ENCODE data around the gene ZSWIM6. TPM values are rescaled to one million over a fixed set of nuclear protein-coding genes. Genes with fewer than 3 reads are reported as not detected.

ZSWIM6 gene
- total RNA-seq, 1 donor from 2014 or later = 9.6 TPM

DNA sequence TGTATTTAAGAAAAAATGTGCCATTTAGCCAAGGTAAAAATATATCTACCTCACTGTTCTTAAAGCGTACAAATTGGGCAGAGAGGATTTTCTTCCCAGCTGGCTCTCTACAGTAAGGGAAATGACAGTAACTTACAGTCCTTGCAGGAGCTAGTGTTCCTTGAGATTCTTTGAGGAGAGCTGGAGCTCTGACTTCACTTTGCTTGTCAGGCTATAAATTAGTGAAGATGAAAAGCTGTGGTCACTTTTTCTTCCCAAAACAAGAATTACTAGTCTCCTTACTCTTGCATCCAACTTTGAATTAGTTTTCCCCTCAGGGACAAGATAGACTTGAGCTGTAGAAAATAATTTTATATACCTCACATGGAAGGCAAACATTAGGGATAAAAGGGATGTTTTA, 129.9 kb downstream of the ZSWIM6 start:
- no peaks in the 10 kb centered on the region for H3K36me3 Mint-ChIP-seq (ENCODE audit: low read depth)
- no peak overlapping the region for H3K27ac Mint-ChIP-seq
- H3K9me3 Mint-ChIP-seq = no peaks in the 10 kb centered on the region
- no peak overlapping the region for H3K4me3 Mint-ChIP-seq
- no peaks in the 10 kb centered on the region for H3K27me3 Mint-ChIP-seq (ENCODE audit: insufficient read depth)
- intact Hi-C loops (cut with micrococcal nuclease) = no loop called here
- no peak for DNase-seq (ENCODE audit: low spot score)
- H3K4me1 Mint-ChIP-seq (ENCODE audit: low read depth) = no peaks in the 10 kb centered on the region

DNA sequence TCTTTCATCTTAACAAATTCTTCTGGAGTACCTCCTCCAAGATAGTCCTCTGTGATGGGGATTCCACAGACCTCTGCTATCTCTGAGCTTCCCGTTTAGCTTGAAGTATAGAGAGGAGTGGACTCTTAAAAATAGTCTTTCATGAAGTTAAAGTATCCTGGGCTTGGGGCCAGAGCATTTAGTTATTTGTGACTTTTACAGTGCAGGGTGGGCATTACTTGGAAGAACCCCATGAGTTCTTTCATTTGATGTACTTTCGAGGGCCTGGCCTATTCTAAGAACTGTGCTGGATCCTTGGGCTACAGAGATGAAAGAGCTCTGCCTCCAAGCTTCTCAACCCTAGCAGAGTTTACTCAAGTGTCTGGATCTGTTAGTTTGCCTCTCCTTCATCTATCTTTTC, 131.5 kb downstream of the ZSWIM6 start:
- no peak for DNase-seq (ENCODE audit: low spot score)
- no peak overlapping the region for H3K27ac Mint-ChIP-seq
- H3K27me3 Mint-ChIP-seq (ENCODE audit: insufficient read depth) = no peaks in the 10 kb centered on the region
- intact Hi-C loops (cut with micrococcal nuclease) = no loop called here
- no peaks in the 10 kb centered on the region for H3K9me3 Mint-ChIP-seq
- H3K36me3 Mint-ChIP-seq (ENCODE audit: low read depth) = no peaks in the 10 kb centered on the region
- no peaks in the 10 kb centered on the region for H3K4me1 Mint-ChIP-seq (ENCODE audit: low read depth)
- H3K4me3 Mint-ChIP-seq = no peak overlapping the region

DNA sequence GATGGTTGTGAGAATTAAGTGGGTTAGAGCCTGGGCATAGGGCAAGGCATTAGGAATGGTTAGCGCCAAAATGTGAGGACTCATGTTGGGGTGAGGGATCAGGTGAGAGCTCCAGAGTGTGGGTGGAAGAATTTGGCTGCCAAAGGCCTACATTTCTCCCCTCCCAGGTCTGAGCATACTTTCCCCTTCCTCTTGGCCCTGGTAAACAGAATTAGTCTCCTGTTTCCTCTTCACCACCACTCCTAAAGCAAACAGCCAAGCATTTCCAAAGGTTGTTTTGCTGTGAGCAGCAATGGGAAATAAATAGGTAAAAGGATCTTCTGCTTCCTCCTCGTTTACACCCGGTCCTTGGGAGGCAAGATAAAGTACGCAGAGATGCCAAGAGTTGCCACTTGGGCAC, 132.5 kb downstream of the ZSWIM6 start:
- Mint-ChIP-seq H3K36me3 (ENCODE audit: low read depth) (no peaks in the 10 kb centered on the region), H3K4me1 (ENCODE audit: low read depth) (no peaks in the 10 kb centered on the region), H3K9me3 (no peaks in the 10 kb centered on the region), H3K27me3 (ENCODE audit: insufficient read depth) (no peaks in the 10 kb centered on the region), H3K27ac (no peak overlapping the region), H3K4me3 (no peak overlapping the region)
- DNase-seq (ENCODE audit: low spot score) = no peak
- intact Hi-C loops (cut with micrococcal nuclease) = no loop called here

DNA sequence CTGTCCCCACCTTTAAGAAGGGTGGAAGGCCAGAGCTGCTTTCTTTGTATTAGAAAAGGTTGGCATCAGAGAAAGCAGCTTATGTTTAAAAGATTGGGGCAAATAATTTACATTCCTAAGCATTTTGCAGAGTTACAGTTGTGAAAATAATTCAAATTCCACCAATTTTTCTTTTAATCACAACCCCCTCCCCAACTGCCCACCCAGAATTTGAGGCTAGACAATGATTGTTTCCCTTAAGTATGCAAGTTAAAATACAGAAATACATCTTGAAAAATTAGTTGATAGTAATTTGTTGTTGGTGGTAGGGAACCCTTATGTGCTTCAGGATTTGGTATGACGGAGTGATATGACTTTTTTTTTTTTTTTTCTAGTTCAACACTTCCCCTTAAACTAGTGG, 133.0 kb downstream of the ZSWIM6 start:
- Mint-ChIP-seq H3K4me1 (ENCODE audit: low read depth) (no peaks in the 10 kb centered on the region), H3K4me3 (no peak overlapping the region), H3K27me3 (ENCODE audit: insufficient read depth) (no peaks in the 10 kb centered on the region), H3K27ac (no peak overlapping the region), H3K36me3 (ENCODE audit: low read depth) (no peaks in the 10 kb centered on the region), H3K9me3 (no peaks in the 10 kb centered on the region)
- intact Hi-C loops (cut with micrococcal nuclease) = no loop called here
- no peak for DNase-seq (ENCODE audit: low spot score)

DNA sequence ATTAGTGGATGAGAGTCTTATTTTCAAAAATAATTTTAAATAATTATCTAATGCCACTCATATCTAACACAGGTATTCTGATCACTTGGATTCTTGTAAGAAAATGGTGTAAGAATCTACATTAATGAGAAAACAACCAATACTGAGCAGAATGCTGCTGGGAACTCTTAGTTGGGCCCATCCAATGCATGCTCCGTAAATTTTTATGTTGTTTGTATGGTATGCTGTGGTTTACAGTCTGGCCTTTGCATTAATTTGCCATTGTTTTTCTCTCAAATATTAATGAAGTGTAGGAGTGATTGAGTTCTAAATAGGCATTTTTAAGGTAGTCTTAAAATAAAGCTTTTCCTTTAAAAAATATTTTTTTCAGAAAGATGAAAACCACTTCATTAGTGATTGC, 133.4 kb downstream of the ZSWIM6 start:
- no peaks in the 10 kb centered on the region for H3K36me3 Mint-ChIP-seq (ENCODE audit: low read depth)
- H3K27me3 Mint-ChIP-seq (ENCODE audit: insufficient read depth) = no peaks in the 10 kb centered on the region
- no peak for DNase-seq (ENCODE audit: low spot score)
- no peak overlapping the region for H3K27ac Mint-ChIP-seq
- no peaks in the 10 kb centered on the region for H3K9me3 Mint-ChIP-seq
- intact Hi-C loops (cut with micrococcal nuclease) = no loop called here
- H3K4me1 Mint-ChIP-seq (ENCODE audit: low read depth) = no peaks in the 10 kb centered on the region
- H3K4me3 Mint-ChIP-seq = no peak overlapping the region

DNA sequence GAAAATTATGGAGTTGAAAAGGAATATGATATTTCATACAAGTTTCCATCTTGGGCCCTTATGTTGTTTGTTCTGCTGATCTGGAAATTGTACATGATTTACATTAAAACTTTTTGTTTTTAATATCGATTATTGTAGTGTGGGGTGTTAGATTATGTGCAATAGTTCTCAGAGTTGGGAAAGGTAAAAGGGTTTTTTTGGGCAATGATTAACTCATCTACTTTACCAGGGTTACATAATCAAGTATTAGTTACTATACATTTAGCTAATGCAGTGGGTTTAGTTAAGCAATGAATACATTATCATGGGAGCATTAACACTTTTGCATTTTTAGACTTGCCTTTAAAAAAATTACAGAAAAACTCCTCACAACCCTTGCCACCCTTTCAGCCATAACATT, 134.0 kb downstream of the ZSWIM6 start:
- DNase-seq (ENCODE audit: low spot score) = no peak
- no peaks in the 10 kb centered on the region for H3K9me3 Mint-ChIP-seq
- H3K4me3 Mint-ChIP-seq = no peak overlapping the region
- no peak overlapping the region for H3K27ac Mint-ChIP-seq
- no peaks in the 10 kb centered on the region for H3K4me1 Mint-ChIP-seq (ENCODE audit: low read depth)
- H3K27me3 Mint-ChIP-seq (ENCODE audit: insufficient read depth) = no peaks in the 10 kb centered on the region
- intact Hi-C loops (cut with micrococcal nuclease) = no loop called here
- H3K36me3 Mint-ChIP-seq (ENCODE audit: low read depth) = no peaks in the 10 kb centered on the region

DNA sequence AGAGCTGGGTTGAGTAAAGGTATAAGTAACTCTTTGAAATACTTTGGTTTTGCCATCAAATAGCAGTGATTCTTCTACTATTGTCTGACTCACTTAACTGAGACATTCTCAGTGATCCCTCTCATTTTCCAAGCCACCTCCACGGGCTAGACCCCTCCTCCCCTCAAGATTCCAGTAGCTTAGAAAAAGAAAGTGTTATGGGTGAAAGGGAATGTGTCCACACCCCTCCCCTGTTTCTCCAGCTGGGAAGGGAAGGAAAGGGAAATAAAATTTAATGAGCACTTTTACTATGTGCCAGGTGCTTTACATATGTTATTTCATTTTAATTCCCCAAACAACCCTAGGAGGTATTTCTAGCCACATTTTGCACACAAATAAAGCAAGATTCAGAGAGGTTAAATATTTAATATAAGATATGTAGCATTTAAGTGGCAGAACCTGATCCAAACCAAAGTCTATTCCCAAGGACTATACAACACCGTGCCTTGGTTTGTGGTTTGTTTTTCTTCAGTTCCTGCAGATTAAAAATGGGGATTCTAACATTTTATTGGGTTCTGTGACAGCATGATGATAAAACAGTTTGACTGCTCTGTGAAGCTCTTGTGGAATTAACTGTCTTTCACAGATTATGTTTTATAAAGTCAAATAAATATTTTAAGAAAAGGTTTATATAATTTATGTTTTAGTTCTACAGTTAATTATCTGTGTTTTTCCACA, 135.9 kb downstream of the ZSWIM6 start:
- Mint-ChIP-seq H3K27me3 (ENCODE audit: insufficient read depth) (no peaks in the 10 kb centered on the region), H3K36me3 (ENCODE audit: low read depth) (no peaks in the 10 kb centered on the region)
- intact Hi-C loops (cut with micrococcal nuclease) = no loop called here

DNA sequence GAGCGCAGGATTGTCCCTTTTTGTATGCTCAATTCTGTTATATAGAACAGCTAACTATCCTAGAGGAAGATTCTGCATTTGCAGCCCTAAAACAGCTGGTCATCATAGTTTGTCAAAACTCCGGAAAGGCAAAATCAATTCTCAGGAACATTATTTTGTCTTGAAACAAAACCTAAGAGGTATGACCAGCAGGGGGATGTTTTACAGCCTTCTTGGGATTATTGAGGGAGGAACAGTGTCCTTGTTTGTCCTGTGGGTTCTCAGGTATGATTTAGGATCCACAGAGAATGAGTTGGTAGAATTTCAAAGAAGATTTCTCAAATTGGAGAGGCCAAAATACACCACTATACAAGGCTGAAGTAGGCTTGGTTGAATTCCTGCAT, 136.4 kb downstream of the ZSWIM6 start:
- H3K27ac Mint-ChIP-seq = no peak overlapping the region
- intact Hi-C loops (cut with micrococcal nuclease) = no loop called here
- H3K9me3 Mint-ChIP-seq = no peaks in the 10 kb centered on the region
- no peaks in the 10 kb centered on the region for H3K27me3 Mint-ChIP-seq (ENCODE audit: insufficient read depth)
- no peaks in the 10 kb centered on the region for H3K36me3 Mint-ChIP-seq (ENCODE audit: low read depth)
- DNase-seq (ENCODE audit: low spot score) = no peak
- H3K4me1 Mint-ChIP-seq (ENCODE audit: low read depth) = no peaks in the 10 kb centered on the region
- H3K4me3 Mint-ChIP-seq = no peak overlapping the region

More for the DNA sequence above, 135.9 kb downstream of the ZSWIM6 start:
- Mint-ChIP-seq H3K4me3 (no peak overlapping the region), H3K4me1 (ENCODE audit: low read depth) (no peaks in the 10 kb centered on the region), H3K9me3 (no peaks in the 10 kb centered on the region), H3K27ac (no peak overlapping the region)
- DNase-seq (ENCODE audit: low spot score) = no peak

DNA sequence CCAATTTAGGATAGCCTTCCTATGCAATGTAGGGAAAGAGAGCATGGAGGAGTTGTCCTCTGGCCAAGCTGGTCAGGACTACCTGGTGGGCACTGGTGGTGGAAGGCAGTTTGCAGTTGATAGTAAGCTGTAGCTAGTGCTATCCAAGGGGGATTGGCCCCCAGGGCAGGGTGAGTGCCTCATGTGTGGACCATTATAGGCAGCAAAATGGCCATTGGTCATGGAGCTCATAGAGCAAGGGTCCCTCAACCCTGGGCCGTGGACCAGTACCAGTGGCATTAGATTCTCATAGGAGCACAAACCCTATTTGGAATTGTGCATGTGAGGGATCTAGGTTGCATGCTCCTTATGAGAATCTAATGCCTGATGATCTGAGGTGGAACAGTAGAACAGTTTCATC, 139.3 kb downstream of the ZSWIM6 start:
- Mint-ChIP-seq H3K27ac (no peak overlapping the region), H3K36me3 (ENCODE audit: low read depth) (no peaks in the 10 kb centered on the region), H3K9me3 (no peaks in the 10 kb centered on the region), H3K4me1 (ENCODE audit: low read depth) (no peaks in the 10 kb centered on the region), H3K27me3 (ENCODE audit: insufficient read depth) (no peaks in the 10 kb centered on the region), H3K4me3 (no peak overlapping the region)
- intact Hi-C loops (cut with micrococcal nuclease) = no loop called here
- no peak for DNase-seq (ENCODE audit: low spot score)

DNA sequence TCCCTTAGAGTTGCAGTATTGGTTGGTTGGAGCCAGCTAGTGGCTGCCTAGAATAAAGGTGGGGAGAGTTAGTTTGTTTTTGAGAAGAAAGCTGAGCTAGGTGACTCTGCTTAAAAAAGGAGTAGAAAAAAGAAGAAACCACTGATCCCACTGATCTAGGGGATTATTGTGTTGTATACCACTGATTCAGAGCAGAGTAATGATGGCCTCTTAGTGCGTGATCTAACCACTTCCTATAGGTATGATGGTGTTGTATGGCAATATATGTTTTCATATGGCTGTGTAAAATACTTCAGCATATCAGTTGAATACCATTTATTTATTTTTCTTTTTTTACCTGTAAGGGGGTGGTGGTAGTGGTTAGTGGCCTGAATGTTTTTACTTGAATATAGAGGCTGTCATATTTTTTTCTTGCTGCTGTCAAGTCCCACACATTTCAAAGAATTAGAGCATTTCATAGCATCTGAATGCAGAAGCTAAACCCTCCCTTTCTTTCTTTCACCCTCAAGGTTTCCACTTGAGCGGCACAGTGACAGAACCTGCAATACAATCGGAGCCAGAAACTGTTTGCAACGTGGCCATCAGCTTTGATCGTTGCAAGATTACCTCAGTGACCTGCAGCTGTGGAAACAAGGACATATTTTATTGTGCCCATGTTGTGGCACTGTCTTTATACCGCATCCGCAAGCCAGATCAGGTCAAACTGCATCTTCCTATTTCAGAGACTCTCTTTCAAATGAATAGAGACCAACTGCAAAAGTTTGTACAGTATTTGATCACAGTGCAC, 140.3 kb downstream of the ZSWIM6 start:
- H3K4me3 Mint-ChIP-seq = no peak overlapping the region
- no peaks in the 10 kb centered on the region for H3K4me1 Mint-ChIP-seq (ENCODE audit: low read depth)
- H3K27ac Mint-ChIP-seq = no peak overlapping the region
- intact Hi-C loops (cut with micrococcal nuclease) = no loop called here
- no peaks in the 10 kb centered on the region for H3K27me3 Mint-ChIP-seq (ENCODE audit: insufficient read depth)
- H3K9me3 Mint-ChIP-seq = no peaks in the 10 kb centered on the region
- no peak for DNase-seq (ENCODE audit: low spot score)
- no peaks in the 10 kb centered on the region for H3K36me3 Mint-ChIP-seq (ENCODE audit: low read depth)

DNA sequence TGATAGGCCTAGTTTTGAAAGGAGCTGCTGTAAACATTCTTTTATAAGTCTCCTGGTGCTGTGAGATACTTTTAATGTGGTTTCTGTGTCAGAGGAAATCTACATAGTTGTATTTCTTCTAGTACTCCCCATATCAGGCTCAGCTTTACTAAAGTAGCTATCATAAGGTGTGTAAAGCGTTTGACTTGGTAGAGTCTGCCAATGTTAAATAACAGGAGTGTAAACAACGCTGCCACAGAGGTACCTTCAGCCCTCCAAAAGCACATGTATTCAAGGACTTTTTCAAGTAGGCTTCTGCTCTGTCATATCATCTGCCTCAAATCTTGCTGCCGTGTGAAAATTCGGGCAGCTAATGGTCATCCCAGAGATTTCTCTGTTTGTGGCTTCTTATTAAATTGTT, 142.7 kb downstream of the ZSWIM6 start:
- H3K9me3 Mint-ChIP-seq = no peaks in the 10 kb centered on the region
- no peaks in the 10 kb centered on the region for H3K4me1 Mint-ChIP-seq (ENCODE audit: low read depth)
- intact Hi-C loops (cut with micrococcal nuclease) = no loop called here
- no peak overlapping the region for H3K27ac Mint-ChIP-seq
- H3K36me3 Mint-ChIP-seq (ENCODE audit: low read depth) = no peaks in the 10 kb centered on the region
- no peaks in the 10 kb centered on the region for H3K27me3 Mint-ChIP-seq (ENCODE audit: insufficient read depth)
- no peak for DNase-seq (ENCODE audit: low spot score)
- no peak overlapping the region for H3K4me3 Mint-ChIP-seq

DNA sequence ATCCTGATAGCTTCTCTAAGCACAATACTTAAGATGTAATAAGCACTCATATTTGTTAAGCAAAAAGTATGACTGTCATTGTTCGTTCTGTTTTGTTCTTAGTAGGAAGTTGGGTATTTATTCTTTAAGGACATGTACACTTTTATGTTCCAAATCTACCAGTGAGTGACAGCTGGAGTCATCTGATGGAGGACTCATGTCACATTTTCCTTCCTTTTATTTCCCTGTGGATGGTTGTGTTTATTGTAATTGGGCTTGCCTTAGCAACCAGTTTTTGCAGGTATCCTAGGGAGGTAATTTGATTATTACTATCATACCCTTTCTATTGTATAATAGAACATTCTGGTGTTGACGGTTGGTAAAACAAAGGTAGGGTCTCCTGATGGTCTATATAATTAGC, 145.7 kb downstream of the ZSWIM6 start:
- Mint-ChIP-seq H3K4me1 (ENCODE audit: low read depth) (no peaks in the 10 kb centered on the region), H3K4me3 (no peak overlapping the region), H3K27ac (no peak overlapping the region), H3K36me3 (ENCODE audit: low read depth) (no peaks in the 10 kb centered on the region), H3K27me3 (ENCODE audit: insufficient read depth) (no peaks in the 10 kb centered on the region), H3K9me3 (no peaks in the 10 kb centered on the region)
- no peak for DNase-seq (ENCODE audit: low spot score)
- intact Hi-C loops (cut with micrococcal nuclease) = no loop called here

DNA sequence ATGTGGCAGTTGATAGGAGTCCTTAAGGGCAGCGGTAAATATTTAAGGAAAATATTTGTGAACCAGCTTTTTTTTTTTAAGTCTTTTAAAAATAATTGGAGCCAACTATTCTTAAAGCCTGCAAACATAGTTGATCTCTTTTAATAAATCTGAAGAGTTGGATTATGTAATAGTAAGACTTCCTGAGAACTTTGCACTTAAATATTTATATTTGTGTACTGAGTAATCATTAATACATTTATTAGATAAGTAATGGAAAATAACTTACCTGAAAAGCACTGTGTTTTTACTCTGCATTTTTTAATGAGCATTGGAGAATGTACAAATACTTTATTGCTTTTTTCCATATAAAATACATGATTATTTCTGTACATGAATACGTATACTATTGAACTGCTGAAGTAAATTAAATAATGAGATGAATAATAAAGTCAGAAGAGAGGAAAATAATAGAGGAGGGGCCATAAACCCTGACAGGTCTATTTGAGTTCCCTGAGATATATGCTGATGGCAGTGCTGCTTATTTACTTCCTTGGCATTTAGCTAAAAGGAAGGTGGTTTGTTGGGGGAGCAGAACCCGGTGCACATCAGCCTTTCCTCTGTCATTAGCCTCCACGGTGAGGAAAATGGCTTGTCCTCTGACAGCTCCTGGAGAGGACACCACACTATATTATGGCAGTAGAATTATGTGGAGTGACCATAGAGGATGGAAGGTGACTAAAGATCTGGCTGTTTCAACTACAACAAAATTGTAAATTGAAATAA, 148.0 kb downstream of the ZSWIM6 start:
- intact Hi-C loops (cut with micrococcal nuclease) = no loop called here
- Mint-ChIP-seq H3K27ac (no peak overlapping the region), H3K27me3 (ENCODE audit: insufficient read depth) (no peaks in the 10 kb centered on the region), H3K4me1 (ENCODE audit: low read depth) (no peaks in the 10 kb centered on the region), H3K9me3 (no peaks in the 10 kb centered on the region), H3K36me3 (ENCODE audit: low read depth) (no peaks in the 10 kb centered on the region), H3K4me3 (no peak overlapping the region)
- DNase-seq (ENCODE audit: low spot score) = no peak

Measured in activated T-helper 1 cell treated with anti-CD3 and anti-CD28 coated beads, Interleukin-12 subunit alpha, Interleukin-12 subunit beta, Interleukin-2, Interleukin-4 antibody, amounts not matched to agents 30 ng/mL and 10 ng/mL and 1 ng/mL, durations not matched to agents 14 hours and 24 hours and 36 hours (primary cell).